ENCODE measurements around the gene NCSTN. TPM values are rescaled to one million over a fixed set of nuclear protein-coding genes. Genes with fewer than 3 reads are reported as not detected.

NCSTN gene
- total RNA-seq, result 10 to 100 TPM; 44.0 to 94.2 (median 68.4) TPM

DNA sequence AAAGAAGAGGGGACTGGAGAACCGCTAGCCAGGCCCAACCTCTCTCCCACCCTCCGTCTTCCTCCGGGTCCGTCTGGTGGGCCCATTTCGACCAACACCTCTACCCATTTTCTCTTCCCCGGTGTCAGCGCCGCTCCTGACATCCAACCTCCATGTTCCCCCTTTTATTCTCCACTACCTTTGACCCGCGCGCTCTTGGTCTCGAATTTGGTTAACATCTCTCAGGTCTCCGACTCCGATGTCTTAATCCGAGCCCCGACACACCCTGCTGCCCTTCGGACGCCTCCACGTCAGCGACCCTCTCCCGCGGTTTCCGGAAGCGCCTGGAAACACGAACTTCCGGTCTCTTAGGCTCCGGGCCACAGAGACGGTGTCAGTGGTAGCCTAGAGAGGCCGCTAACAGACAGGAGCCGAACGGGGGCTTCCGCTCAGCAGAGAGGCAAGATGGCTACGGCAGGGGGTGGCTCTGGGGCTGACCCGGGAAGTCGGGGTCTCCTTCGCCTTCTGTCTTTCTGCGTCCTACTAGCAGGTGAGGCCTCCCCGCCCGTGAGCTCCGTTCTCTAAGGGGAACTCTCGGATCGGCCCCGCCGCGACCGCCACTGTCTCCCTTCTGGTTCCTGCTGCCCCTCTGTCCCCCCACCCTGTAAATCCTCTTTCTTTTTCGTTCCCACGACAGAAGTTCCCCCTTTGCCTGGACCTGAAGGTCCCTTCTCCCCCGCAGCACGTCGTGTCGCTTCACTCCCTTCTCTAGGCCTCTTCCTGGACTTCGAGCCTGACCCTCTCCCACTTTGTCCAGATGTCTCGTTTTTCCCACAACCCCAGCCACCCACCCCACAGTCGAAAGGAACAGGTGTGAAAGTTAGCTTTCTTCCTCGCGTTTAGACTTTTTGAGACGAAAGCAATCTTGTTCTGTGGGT is at the start of gene NCSTN, which contains the start of gene COPA:
Gene NCSTN, plus strand, starts transcription at position 431 of the 917 bp plus-strand sequence. Its CDS starts 14 bp downstream, at position 445.
Gene COPA, minus strand, starts transcription at position 298 of the 917 bp plus-strand sequence. Its CDS starts 80 bp downstream, at position 218.
- H3K4me3 ChIP-seq, result peak within 1 kb of the TSS; percentile 71 to 91 (median 82)
- peaks cover 15 to 21% of the 10 kb centered on the region in 2 donors for H3K4me1 ChIP-seq (replicated peaks in 1 of 2)
- peak; percentile 95 to 99 (median 98) for ATAC-seq (replicated peaks in 6 of 8)
- H3K27ac ChIP-seq, result peak within 1 kb of the TSS; percentile 97 to 99
- in situ Hi-C loops (cut with MboI; ENCODE audit: low pct_unique_long_range_greater_than_20kb in 2 of 9, low sequenced_read_pairs in 9 of 9, unreplicated experiment in 9 of 9), result no loop called here
- 0 to 4% (median 1%) methylated on average over 2 to 51 of the region's 58 CpGs; no CpG with 5 or more reads in 1 of the 10 experiments for WGBS, 10 experiments

DNA sequence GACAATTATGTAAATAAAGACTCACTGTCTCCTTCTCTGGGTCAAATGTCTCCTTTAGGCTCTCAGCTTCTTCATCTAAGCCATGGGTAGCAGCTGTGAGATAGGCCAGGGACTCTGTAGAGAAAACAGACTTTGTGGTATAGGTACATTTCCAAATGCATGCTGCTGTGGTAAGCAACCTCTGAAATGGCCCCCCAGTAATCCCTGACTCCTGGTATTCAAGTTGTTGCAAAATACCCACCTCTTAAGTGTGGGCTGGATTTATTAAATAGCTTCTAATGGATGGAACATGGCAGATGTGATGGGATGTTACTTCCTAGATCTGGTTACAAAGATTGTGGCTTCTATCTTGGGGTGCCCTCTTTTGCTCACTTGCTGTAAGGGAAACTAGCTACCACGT is 47.1 kb upstream of the NCSTN start:
- no peak overlapping the region for H3K27ac ChIP-seq
- WGBS, 10 experiments, result 80 to 100% (median 89%) methylated on average over 1 of the region's 1 CpG; no CpG with 5 or more reads in 3 of the 10 experiments
- in situ Hi-C loops (cut with MboI; ENCODE audit: low pct_unique_long_range_greater_than_20kb in 2 of 9, low sequenced_read_pairs in 9 of 9, unreplicated experiment in 9 of 9), result loop anchor here in 1 of 9 experiments (10.0 kb wide), 1 partner anchor 101 kb away; the partner anchor contains the start of gene CASQ1
- H3K4me1 ChIP-seq (replicated peaks in 1 of 2), result no peaks in the 10 kb centered on the region
- H3K4me3 ChIP-seq, result no peak overlapping the region
- no peak for ATAC-seq (replicated peaks in 6 of 8)

DNA sequence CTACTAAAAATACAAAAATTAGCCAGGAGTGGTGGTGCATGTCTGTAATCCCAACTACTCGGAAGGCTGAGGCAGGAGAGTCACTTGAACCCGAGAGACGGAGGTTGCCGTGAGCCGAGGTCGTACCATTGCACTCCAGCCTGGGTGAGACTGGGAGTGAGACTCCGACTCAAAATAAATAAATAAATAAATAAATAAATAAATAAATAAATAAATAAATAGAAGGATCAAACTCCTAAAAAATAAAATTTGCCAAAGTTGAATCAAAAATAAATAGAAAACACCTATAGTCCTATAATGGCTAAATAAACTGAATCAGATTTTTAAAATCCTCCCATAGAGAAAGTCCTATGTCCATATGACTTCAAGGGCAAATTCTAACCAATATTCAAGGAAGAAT is 43.0 kb upstream of the NCSTN start:
- H3K4me3 ChIP-seq, result no peak overlapping the region
- in situ Hi-C loops (cut with MboI; ENCODE audit: low pct_unique_long_range_greater_than_20kb in 2 of 9, low sequenced_read_pairs in 9 of 9, unreplicated experiment in 9 of 9), result no loop called here
- H3K27ac ChIP-seq, result no peak overlapping the region
- ATAC-seq (replicated peaks in 6 of 8), result no peak
- H3K4me1 ChIP-seq (replicated peaks in 1 of 2), result no peaks in the 10 kb centered on the region
- 0 to 100% (median 88%) methylated on average over 1 to 7 of the region's 7 CpGs for WGBS, 10 experiments

DNA sequence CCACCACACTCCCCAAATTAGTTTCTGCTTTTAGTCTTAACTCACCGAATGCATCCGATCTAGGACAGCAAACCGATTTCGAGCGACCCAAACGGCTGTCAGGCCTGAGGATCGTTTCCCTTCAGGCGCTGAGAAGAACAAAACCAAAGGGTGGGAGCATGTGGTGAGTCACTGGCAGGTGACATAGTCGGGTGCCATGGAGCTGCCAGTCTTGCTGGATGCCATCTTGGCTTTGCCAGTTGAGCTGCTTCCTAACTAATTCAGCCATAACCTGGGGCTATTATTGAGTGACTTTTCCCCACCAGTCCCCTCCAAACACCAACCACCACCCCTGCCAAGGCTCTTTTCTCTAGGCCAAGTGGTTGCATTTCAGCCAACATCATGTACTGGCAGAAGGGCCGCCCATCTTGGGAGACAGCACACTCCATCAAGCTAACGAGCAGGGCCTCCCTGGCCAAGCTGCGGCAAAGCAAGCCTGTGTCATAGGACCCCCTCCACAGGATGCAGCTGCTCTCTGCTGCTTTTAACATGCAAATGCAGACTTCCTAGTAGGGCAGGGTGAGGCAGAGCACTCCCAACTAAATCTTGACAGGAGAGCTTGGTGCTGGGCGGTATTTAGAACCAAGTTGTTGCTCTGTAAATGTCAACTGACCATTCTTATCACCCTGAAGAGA is 35.9 kb upstream of the NCSTN start:
- 40 to 100% (median 80%) methylated on average over 2 to 9 of the region's 13 CpGs; no CpG with 5 or more reads in 2 of the 10 experiments for WGBS, 10 experiments
- peak overlapping the region in 1 of 2 donors; percentile 4 for H3K27ac ChIP-seq
- H3K4me3 ChIP-seq, result no peak overlapping the region
- peak in 5 of 8 experiments; percentile 58 to 99 (median 97) for ATAC-seq (replicated peaks in 6 of 8)
- peaks cover 8% of the 10 kb centered on the region in 2 donors for H3K4me1 ChIP-seq (replicated peaks in 1 of 2)
- in situ Hi-C loops (cut with MboI; ENCODE audit: low pct_unique_long_range_greater_than_20kb in 2 of 9, low sequenced_read_pairs in 9 of 9, unreplicated experiment in 9 of 9), result no loop called here

DNA sequence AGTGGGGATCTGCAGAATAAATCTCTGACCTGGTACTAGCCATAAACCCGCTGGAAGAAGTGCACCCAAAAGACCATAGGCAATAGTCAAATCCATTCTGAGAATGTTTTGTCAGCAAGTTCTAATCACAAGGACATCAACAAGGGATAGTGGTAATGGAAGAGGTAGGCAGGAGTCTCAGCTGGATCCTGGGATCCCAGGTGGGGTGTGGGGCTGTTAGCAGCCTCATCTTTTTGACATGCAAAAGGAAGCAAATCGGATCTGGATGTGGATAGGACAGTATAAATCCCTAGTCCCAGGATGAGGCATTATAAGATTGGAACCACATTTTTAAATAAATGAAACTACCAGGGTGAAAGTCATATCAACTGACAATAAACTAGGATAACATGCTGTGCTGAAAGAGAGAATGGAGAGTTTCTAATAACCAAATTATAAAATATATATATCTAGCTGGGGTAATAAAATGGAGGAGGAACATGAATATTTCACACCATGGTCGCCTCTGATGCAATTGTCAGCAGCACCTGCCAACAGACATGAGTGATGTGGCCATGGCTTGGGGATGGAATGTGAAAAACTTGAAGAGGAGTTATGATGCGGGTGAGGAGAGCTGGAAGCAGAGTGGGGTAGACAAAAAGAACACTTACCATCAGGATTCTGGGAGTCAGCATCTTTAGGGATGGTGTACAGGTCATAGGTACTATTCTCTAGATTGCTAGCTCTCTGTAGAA is 34.6 kb upstream of the NCSTN start:
- in situ Hi-C loops (cut with MboI; ENCODE audit: low pct_unique_long_range_greater_than_20kb in 2 of 9, low sequenced_read_pairs in 9 of 9, unreplicated experiment in 9 of 9), result no loop called here
- Histone ChIP-seq H3K27ac (no peak overlapping the region), H3K4me3 (no peak overlapping the region), H3K4me1 (replicated peaks in 1 of 2) (peaks cover 8% of the 10 kb centered on the region in 2 donors)
- no peak for ATAC-seq (replicated peaks in 6 of 8)
- WGBS, 10 experiments, result 0 to 83% (median 76%) methylated on average over 1 to 4 of the region's 4 CpGs

DNA sequence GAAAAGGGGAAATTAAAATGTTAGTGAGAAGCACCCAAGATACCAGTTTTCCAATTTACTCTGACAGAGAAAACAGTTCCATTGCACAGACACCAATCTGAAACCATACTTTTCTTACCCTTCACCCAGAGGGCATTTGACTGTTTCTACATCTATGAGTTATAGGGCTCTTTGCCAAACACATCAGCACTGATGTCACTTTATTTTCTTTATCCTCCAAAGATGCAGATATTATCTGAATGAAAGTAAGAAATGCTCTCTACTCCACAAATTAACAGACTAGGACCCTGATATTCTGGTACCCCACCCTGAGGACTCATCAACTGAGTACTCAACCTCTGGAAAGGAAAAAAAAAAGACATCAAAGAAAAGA is 34.0 kb upstream of the NCSTN start:
- no peak overlapping the region for H3K4me3 ChIP-seq
- no peak overlapping the region for H3K27ac ChIP-seq
- ATAC-seq (replicated peaks in 6 of 8), result no peak
- in situ Hi-C loops (cut with MboI; ENCODE audit: low pct_unique_long_range_greater_than_20kb in 2 of 9, low sequenced_read_pairs in 9 of 9, unreplicated experiment in 9 of 9), result no loop called here
- H3K4me1 ChIP-seq (replicated peaks in 1 of 2), result peaks cover 8% of the 10 kb centered on the region in 2 donors

DNA sequence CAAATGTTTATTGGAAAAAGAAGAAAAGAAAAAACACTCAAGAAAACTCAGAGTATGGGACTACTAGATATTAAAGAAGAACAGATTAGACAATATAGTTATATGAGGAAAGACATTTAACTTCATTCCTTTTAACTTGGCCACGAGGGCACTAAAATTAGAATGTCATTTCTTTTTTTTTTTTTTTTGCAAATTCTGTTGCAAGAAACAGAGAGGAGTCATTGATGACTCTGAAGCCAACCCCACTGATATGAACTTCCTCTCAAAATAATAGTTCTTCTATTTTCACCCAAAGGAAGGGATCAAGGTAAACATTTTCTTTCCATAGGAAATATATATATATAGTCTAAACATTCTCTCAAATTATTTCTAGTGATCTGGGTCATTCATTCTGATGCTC is 33.6 kb upstream of the NCSTN start:
- 0 to 100% (median 73%) methylated on average over 1 of the region's 1 CpG for WGBS, 10 experiments
- in situ Hi-C loops (cut with MboI; ENCODE audit: low pct_unique_long_range_greater_than_20kb in 2 of 9, low sequenced_read_pairs in 9 of 9, unreplicated experiment in 9 of 9), result no loop called here
- Histone ChIP-seq H3K27ac (no peak overlapping the region), H3K4me1 (replicated peaks in 1 of 2) (peaks cover 8% of the 10 kb centered on the region in 2 donors), H3K4me3 (no peak overlapping the region)
- no peak for ATAC-seq (replicated peaks in 6 of 8)

DNA sequence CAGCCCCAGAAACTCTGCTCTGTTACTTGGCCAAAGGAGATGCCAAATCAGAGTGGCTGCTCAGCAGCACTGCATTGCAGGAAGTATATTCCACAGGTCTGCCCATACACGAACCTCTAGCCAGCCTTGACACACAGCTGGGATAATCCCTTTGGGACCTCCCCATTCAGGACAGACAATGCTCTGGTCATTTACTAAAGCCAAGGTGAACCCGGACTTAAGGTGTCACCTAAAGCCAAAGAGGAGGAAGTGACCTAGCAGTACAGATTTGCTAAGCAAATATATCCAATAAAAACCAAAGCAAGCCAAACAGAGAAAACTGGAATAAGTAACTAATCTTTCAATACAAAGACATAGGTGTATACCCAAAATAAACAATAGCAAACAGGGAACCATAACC is 27.8 kb upstream of the NCSTN start:
- 57 to 100% (median 90%) methylated on average over 1 to 2 of the region's 2 CpGs; no CpG with 5 or more reads in 5 of the 10 experiments for WGBS, 10 experiments
- no peak for ATAC-seq (replicated peaks in 6 of 8)
- in situ Hi-C loops (cut with MboI; ENCODE audit: low pct_unique_long_range_greater_than_20kb in 2 of 9, low sequenced_read_pairs in 9 of 9, unreplicated experiment in 9 of 9), result no loop called here
- no peak overlapping the region for H3K27ac ChIP-seq
- no peaks in the 10 kb centered on the region for H3K4me1 ChIP-seq (replicated peaks in 1 of 2)
- no peak overlapping the region for H3K4me3 ChIP-seq

DNA sequence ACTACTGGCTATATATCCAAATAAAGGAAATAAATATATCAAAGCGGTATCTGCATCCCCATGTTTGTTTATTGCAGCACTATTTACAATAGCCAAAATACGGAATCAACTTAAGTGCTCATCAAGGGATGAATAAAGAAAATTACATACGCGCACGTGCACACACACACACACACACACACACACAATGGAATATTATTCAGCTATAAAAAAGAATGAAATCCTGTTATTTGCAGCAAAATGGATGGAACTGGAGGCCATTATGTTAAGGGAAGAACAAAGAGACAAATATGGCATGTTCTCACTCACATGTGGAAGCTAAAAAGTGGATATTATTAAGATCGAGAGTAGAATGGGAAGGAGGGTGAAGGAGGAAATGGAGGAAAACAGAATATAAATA is 20.4 kb upstream of the NCSTN start:
- Histone ChIP-seq H3K4me3 (no peak overlapping the region), H3K4me1 (replicated peaks in 1 of 2) (peaks cover 0 to 4% of the 10 kb centered on the region in 2 donors), H3K27ac (no peak overlapping the region)
- no peak for ATAC-seq (replicated peaks in 6 of 8)
- WGBS, 10 experiments, result 53 to 100% (median 96%) methylated on average over 2 to 6 of the region's 6 CpGs; no CpG with 5 or more reads in 1 of the 10 experiments
- in situ Hi-C loops (cut with MboI; ENCODE audit: low pct_unique_long_range_greater_than_20kb in 2 of 9, low sequenced_read_pairs in 9 of 9, unreplicated experiment in 9 of 9), result no loop called here

DNA sequence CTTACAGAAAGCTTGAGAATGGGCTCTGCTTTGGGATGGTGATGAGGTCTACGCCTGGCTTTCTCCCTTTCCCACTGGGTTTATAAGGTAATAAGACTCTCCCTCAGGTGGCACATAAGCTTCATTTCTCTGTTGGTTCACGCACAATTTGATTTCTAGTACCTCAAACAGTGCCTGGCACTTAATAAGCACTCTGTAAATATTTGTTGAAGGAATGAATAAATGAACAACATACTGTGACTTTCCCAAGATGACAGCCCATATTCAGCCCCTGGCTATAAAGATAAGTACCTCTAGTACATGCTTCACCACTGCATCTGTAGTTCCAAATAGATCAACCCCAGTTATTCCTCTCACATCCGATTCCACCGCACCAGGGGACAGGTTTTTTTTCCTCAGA is 17.9 kb upstream of the NCSTN start:
- ATAC-seq (replicated peaks in 6 of 8), result no peak
- no peak overlapping the region for H3K27ac ChIP-seq
- in situ Hi-C loops (cut with MboI; ENCODE audit: low pct_unique_long_range_greater_than_20kb in 2 of 9, low sequenced_read_pairs in 9 of 9, unreplicated experiment in 9 of 9), result no loop called here
- no peak overlapping the region for H3K4me3 ChIP-seq
- peaks cover 0 to 22% of the 10 kb centered on the region in 2 donors for H3K4me1 ChIP-seq (replicated peaks in 1 of 2)
- 91 to 100% (median 96%) methylated on average over 1 to 4 of the region's 4 CpGs for WGBS, 10 experiments

DNA sequence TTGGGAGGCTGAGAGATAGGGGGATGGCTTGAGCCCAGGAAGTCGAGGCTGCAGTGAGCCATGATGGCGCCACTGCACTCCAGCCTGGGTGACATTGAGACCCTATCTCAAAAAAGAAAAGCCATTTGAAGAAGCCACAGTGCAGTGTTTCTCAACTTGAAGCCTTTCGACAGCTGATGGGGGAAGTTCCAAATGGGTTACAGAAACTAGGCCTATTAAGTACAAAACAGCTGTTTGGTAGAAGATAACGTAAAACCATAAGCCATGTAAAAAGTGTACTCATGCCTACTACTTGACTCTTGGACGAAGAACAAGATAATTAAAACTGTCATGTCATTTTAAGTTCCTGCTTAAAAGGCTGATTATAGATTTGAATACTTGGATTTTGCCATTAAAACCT is 16.8 kb upstream of the NCSTN start:
- in situ Hi-C loops (cut with MboI; ENCODE audit: low pct_unique_long_range_greater_than_20kb in 2 of 9, low sequenced_read_pairs in 9 of 9, unreplicated experiment in 9 of 9), result no loop called here
- no peak for ATAC-seq (replicated peaks in 6 of 8)

DNA sequence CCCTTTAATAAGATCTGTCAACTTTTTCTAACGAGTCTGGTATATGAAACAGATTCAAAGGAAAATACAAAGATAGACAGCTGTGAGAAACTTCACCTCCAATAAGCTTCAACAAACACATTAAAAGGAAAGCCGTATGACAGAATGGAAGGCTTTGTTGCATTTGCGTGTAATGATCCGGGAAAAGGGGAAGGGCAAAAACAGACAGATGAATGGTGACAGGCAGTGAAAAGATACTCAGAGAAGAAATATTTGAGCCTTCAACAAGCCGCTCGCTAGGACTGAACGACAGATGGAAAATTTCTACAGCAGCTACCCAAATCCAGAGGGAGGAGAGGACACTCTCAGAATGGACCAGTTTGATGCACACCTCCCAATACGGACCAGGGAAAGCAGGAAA is 15.0 kb upstream of the NCSTN start:
- Histone ChIP-seq H3K4me3 (no peak overlapping the region), H3K27ac (no peak overlapping the region), H3K4me1 (replicated peaks in 1 of 2) (peaks cover 0 to 25% of the 10 kb centered on the region in 2 donors)
- in situ Hi-C loops (cut with MboI; ENCODE audit: low pct_unique_long_range_greater_than_20kb in 2 of 9, low sequenced_read_pairs in 9 of 9, unreplicated experiment in 9 of 9), result no loop called here
- WGBS, 10 experiments, result 0 to 93% (median 18%) methylated on average over 2 to 8 of the region's 8 CpGs
- ATAC-seq (replicated peaks in 6 of 8), result peak in 3 of 8 experiments; percentile 75 to 88 (median 81)

More for the DNA sequence above, 16.8 kb upstream of the NCSTN start:
- WGBS, 10 experiments, result 79 to 100% (median 92%) methylated on average over 1 to 5 of the region's 5 CpGs; no CpG with 5 or more reads in 1 of the 10 experiments
- Histone ChIP-seq H3K4me3 (no peak overlapping the region), H3K4me1 (replicated peaks in 1 of 2) (peaks cover 0 to 25% of the 10 kb centered on the region in 2 donors), H3K27ac (no peak overlapping the region)

DNA sequence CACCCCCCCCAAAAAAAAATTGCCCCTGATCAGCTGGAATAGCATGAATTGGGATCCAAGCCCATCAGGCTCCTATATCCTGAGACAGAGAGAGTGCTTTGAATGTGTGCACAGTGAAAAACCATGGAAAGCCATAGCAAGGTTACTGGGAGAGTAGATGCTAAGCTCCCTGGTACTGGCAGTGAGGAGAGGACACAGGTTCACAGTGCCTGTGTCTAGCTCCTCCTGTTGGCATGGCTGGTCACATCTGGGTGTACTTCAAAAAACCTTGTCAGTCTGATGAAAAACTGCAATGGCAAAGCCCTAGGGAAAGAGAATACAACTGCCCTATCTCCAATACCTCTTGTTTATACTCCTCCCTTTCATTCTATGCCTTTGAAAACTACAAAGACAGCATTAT is 13.1 kb upstream of the NCSTN start:
- H3K27ac ChIP-seq, result no peak overlapping the region
- ATAC-seq (replicated peaks in 6 of 8), result peak in 1 of 8 experiments; percentile 34
- H3K4me1 ChIP-seq (replicated peaks in 1 of 2), result peaks cover 0 to 25% of the 10 kb centered on the region in 2 donors
- in situ Hi-C loops (cut with MboI; ENCODE audit: low pct_unique_long_range_greater_than_20kb in 2 of 9, low sequenced_read_pairs in 9 of 9, unreplicated experiment in 9 of 9), result no loop called here
- H3K4me3 ChIP-seq, result no peak overlapping the region
